Effector memory CD8-positive, alpha-beta T cell (primary cell): ENCODE data around the gene ZBTB20.

Experiments used
- ATAC-seq: fragments of 150-1000 bp; cut with Tn5 transposase; replicated peaks from 2 replicates; pipeline ENCODE4 v1.10.0; 2021; ENCODE audit warnings: mild to moderate bottlenecking, moderate library complexity
- DNase-seq, 3 experiments: peaks; one replicate each; pipeline ENCODE4 v3.0.0; 2021
- H3K27ac Mint-ChIP-seq, 2 donors: one replicate each; pipeline ENCODE4 v1.8.0; 2022; ENCODE audit warnings: mild to moderate bottlenecking in 2 of 2, mixed read lengths in 2 of 2, moderate library complexity in 2 of 2
- H3K27me3 Mint-ChIP-seq, 2 donors: one replicate each; pipeline ENCODE4 v1.8.0; 2022; ENCODE audit warnings: mixed read lengths in 2 of 2
- H3K36me3 Mint-ChIP-seq: one replicate; pipeline ENCODE4 v1.8.0; 2022; ENCODE audit warnings: mild to moderate bottlenecking, moderate library complexity, mixed read lengths; ENCODE audit not compliant: insufficient read depth
- H3K4me1 Mint-ChIP-seq, 2 donors: one replicate each; pipeline ENCODE4 v1.8.0; 2022; ENCODE audit warnings: low read depth in 2 of 2, mixed read lengths in 2 of 2
- H3K4me3 Mint-ChIP-seq, 2 donors: one replicate each; pipeline ENCODE4 v1.8.0; 2022; ENCODE audit warnings: mild to moderate bottlenecking in 2 of 2, mixed read lengths in 2 of 2, moderate library complexity in 2 of 2
- H3K9me3 Mint-ChIP-seq, 2 donors: one replicate each; pipeline ENCODE4 v1.8.0; 2022; ENCODE audit warnings: mixed read lengths in 2 of 2

Gene ZBTB20

DNA sequence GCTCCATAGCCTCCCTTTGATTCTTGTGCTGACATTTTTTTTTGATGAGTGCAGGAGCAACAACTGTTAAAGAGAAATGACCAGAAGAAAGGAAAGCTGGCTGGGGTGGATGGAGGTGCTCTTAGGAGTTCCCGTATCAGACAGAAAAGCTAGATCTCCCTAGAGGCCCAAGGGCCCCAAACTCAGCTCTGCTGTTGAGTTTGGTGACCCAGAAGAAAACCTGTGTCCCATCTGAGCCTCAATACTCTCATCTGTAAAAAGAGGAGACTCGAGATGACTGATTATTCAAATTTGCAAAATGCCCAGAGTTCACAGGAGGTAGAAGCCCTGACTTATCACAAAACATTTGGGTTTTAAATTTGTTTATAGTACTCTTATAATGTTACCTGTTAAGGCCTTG lies 710.9 kb downstream of the ZBTB20 start:
- Mint-ChIP-seq H3K4me1 (peaks cover 4 to 5% of the 10 kb centered on the region in 2 donors), H3K4me3 (no peak overlapping the region), H3K27me3 (no peaks in the 10 kb centered on the region), H3K9me3 (no peaks in the 10 kb centered on the region), H3K27ac (no peak overlapping the region), H3K36me3 (no peaks in the 10 kb centered on the region)
- DNase-seq (no peak), ATAC-seq (no peak)

DNA sequence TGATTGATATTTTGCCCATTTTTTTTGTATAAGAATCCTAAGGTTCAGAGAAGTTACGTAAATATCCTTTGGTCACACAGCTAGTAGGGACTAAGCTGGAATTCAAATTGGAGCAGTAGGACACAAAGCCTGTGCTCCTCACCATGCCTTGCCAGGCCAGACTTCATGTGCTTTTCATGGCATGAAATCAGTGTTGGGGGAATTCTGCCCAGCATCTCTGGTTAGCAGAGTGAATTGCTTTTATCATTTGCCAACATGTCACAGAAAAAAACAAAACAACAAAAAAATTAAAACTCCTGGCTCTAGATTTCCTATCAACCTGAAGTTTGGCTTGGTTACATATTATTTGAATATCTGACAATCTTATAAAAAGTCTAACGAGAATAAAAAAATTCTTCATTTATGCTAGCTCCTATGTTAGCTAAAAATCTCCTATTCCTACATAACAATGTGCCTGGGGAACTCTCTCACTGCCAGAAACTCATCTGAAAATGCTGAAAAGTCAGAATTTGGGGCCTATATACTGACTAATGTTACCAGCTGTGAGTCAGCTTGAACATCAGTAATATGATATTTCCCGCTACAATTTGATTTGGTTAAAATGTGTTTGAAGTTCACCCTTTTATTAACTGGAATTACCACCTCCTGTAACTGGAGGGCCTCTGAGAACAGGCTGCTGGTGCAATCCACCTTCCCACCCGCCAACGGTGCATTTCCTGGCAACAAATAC lies 711.5 kb downstream of the ZBTB20 start:
- Mint-ChIP-seq H3K27ac (no peak overlapping the region), H3K36me3 (no peaks in the 10 kb centered on the region), H3K9me3 (no peaks in the 10 kb centered on the region), H3K4me1 (peaks cover 4 to 5% of the 10 kb centered on the region in 2 donors), H3K27me3 (no peaks in the 10 kb centered on the region), H3K4me3 (no peak overlapping the region)
- ATAC-seq (no peak), DNase-seq (no peak)

DNA sequence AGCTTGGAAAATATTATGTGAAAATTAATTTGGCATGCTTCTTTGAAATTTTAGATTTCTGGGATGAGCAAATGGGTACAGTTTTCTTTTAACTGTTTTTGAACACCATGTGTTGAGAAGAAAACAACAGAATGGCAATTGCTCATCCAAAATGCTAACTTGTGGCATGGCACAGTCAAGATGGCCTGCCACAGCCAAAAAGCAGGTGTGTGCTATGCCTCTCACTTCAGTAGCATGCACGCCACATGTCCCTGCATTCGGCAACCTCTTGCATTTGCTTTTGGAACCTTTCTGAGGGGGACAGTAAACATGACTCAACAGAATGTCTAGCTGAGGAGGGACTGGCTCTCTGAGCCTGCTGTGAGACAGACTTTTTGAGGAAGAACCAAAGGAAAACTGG lies 714.8 kb downstream of the ZBTB20 start:
- Mint-ChIP-seq H3K9me3 (no peaks in the 10 kb centered on the region), H3K4me1 (peaks cover 4 to 5% of the 10 kb centered on the region in 2 donors), H3K27me3 (no peaks in the 10 kb centered on the region), H3K36me3 (no peaks in the 10 kb centered on the region), H3K4me3 (no peak overlapping the region), H3K27ac (no peak overlapping the region)
- ATAC-seq (no peak), DNase-seq (no peak)

DNA sequence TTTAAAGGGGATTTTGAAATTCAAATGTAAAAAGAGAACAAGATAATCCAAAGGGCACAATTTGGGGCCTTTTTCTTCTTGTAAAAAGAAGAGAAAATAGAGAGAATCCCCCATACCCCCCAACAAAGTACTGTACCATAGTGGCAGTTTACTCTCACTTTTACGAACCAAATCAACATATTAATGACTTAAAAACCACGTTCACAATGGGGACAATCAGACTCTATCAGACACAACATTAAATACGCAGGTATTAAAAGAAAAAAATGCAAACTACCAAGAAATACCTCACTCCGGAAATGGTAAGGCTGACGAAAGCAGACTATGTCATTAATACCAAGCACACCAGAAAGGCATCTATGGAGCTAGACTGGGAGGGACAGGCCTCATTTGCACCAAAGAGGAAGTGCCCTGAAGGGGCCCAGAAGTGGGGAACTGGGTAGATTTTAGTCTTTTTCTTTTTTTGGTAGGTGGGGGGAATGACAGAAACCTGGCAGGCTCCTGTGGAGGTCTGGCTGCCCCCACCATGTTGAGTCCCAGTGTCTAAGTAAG lies 719.0 kb downstream of the ZBTB20 start:
- Mint-ChIP-seq H3K36me3 (no peaks in the 10 kb centered on the region), H3K4me3 (no peak overlapping the region), H3K27ac (no peak overlapping the region), H3K9me3 (no peaks in the 10 kb centered on the region), H3K27me3 (no peaks in the 10 kb centered on the region), H3K4me1 (peaks cover 0 to 4% of the 10 kb centered on the region in 2 donors)
- DNase-seq (no peak), ATAC-seq (peak; percentile 21)

DNA sequence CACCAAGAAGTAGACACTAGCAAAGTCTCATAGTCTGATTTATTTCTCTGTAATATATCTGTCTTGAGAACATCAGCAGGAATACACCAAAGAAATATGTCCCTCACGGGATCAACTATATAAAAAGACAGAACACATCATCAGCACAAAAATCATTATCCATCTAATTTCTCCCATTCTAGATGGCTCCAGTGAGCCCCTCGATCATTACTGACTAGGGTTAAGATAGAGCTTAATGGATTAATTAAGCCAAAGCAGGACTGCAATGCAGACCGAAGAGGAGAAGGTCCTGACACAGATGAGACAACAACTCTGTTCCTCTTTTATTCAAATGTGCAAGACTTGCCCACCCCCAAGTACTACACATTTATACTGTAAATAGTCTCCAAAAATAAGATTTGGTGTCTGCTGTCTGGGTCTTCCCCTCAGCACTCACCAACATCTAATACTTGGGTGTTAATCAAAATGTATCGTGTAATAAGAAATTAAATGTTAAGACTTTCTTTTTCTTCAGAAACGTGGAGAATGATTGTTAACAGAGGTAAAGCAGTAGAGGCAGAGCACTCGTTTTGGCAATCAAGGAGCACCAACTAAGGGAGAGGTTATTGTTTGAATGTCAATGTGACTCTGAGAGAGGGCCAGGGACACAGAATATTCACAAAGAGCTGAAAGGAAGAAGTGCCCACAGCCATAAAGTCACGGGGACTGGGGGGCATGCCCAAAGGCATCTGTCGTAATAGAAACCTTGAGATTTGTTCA lies 719.6 kb downstream of the ZBTB20 start:
- ATAC-seq, result no peak
- Mint-ChIP-seq H3K27me3 (no peaks in the 10 kb centered on the region), H3K4me3 (no peak overlapping the region), H3K9me3 (no peaks in the 10 kb centered on the region), H3K36me3 (no peaks in the 10 kb centered on the region), H3K4me1 (peaks cover 0 to 4% of the 10 kb centered on the region in 2 donors), H3K27ac (no peak overlapping the region)
- DNase-seq, result no peak

DNA sequence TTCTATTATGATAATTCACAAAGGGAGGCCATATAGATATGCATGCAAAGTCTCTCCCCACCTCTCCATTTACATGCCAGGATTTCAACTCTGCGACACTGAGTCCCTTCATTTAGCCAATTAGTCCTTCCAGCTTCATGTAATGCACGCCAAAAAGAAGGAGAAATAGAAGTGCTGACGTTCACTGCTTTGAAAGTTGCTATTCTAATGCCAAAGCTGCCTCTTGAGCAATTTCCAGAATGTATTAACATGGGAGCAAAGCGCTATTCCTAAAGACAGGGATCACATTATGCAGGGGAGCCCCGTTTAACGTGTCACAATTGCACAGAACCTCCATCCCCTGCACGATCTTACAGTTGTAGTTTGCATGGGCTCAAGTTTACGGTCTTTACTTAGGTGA lies 722.8 kb downstream of the ZBTB20 start:
- ATAC-seq (no peak), DNase-seq (no peak)
- no peaks in the 10 kb centered on the region for H3K9me3 Mint-ChIP-seq
- H3K4me3 Mint-ChIP-seq, result no peak overlapping the region
- no peak overlapping the region for H3K27ac Mint-ChIP-seq
- peaks cover 3% of the 10 kb centered on the region for H3K36me3 Mint-ChIP-seq
- H3K4me1 Mint-ChIP-seq, result no peaks in the 10 kb centered on the region
- no peaks in the 10 kb centered on the region for H3K27me3 Mint-ChIP-seq

DNA sequence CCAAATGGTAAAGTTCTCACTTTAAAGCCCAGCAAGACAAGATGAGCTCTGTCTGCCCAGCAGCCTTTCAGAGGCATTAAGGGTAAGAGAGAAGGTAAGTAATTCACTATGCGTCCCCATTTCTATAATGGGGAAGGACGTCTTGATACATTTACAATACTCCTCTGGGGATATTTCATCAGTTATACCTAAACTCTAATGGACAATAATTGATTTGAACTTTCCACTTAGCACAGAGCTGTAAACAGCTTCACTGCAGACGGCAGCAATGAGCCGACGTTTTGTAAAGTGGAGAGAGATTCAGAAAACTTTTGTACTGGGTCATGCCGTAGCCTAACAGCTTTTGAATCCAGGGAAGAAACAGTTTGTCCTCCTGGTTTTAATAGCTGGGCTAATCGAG lies 725.9 kb downstream of the ZBTB20 start:
- no peaks in the 10 kb centered on the region for H3K9me3 Mint-ChIP-seq
- H3K4me3 Mint-ChIP-seq, result no peak overlapping the region
- DNase-seq (no peak), ATAC-seq (no peak)
- peaks cover 6% of the 10 kb centered on the region for H3K36me3 Mint-ChIP-seq
- no peaks in the 10 kb centered on the region for H3K27me3 Mint-ChIP-seq
- H3K27ac Mint-ChIP-seq, result no peak overlapping the region
- no peaks in the 10 kb centered on the region for H3K4me1 Mint-ChIP-seq

DNA sequence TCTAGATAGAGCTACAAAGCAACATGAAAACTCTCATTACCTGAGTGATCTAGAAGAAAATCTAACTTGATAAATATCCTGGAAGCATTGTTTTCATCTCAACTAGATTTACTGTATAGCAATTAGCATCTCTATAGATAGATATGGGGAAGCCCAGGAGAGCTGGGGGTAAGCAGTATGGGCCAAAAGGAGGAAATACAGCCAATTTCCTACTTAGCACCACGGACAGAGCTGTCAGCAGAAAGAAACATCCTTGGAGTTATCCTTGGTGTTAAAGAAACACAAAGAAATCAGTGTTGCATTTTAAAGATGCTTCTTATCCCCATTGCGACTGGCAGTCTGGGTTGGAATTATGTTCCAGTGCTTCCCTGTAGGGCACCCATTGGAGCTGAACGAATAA lies 727.0 kb downstream of the ZBTB20 start:
- ATAC-seq, result no peak
- DNase-seq, result no peak
- H3K27me3 Mint-ChIP-seq, result no peaks in the 10 kb centered on the region
- peak overlapping the region in 1 of 2 donors; percentile 49 for H3K27ac Mint-ChIP-seq
- no peaks in the 10 kb centered on the region for H3K9me3 Mint-ChIP-seq
- H3K4me1 Mint-ChIP-seq, result no peaks in the 10 kb centered on the region
- H3K4me3 Mint-ChIP-seq, result no peak overlapping the region
- peaks cover 6% of the 10 kb centered on the region for H3K36me3 Mint-ChIP-seq

DNA sequence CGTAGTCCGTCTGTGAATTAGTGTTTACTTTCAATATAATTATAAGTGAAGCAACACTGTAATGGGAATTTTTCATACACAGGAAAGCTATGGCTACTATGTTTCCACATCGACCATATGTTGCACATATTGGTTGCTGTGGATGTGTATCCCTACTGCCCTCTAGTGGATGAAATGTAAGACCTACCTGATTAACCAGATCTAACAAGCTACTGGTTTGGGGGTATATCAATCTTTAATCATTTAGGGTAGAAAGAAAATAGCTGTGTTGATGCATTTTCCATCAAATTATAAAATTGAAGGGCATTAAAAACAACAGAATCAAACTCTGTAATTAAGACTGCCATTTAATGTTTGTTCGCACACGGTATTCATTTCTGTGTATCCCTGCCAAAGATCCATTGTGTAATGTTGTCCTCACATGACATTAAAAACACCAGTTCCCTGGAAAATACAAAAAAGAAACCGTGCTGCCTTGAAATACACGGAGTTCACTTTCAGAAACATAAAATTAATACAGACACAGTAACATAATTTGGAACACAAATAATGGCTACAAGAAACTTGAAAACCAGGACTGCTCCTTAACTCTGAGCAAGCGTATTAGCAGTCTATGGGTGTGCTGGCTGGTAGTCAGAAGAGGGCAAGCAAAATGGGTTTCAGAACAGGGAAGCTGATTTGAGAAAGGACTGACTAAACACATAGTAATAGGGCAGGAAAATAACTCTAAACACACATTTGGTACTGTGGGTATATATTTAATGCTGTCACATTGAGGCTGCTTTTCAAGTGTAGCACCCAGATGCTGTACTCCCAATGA lies 728.2 kb downstream of the ZBTB20 start:
- DNase-seq, result peak in 2 of 3 experiments; percentile 2 to 5
- H3K4me3 Mint-ChIP-seq, result no peak overlapping the region

DNA sequence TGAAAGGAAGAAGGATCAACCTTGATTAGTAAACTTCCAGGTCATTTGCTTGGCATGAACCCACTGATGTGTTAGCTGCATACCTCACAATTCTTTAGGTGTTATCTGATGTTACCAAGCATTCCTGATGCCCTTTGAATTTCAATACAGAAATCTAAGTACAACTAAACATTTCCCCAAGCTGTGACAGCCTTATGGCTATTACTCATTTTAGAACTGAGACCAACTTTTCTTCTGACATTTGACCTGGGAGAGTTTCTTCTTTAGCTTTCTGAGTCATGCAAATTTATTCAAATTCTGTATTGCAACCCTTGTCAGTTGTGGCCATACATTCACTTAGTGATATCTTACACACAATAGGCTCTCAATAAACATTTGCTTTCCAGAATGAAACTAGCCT lies 729.0 kb downstream of the ZBTB20 start:
- H3K27me3 Mint-ChIP-seq, result no peaks in the 10 kb centered on the region
- no peak for DNase-seq

More for the DNA sequence above, 728.2 kb downstream of the ZBTB20 start:
- Mint-ChIP-seq H3K36me3 (peaks cover 6% of the 10 kb centered on the region), H3K27me3 (no peaks in the 10 kb centered on the region), H3K9me3 (no peaks in the 10 kb centered on the region), H3K27ac (no peak overlapping the region), H3K4me1 (no peaks in the 10 kb centered on the region)
- ATAC-seq, result peak; percentile 94

DNA sequence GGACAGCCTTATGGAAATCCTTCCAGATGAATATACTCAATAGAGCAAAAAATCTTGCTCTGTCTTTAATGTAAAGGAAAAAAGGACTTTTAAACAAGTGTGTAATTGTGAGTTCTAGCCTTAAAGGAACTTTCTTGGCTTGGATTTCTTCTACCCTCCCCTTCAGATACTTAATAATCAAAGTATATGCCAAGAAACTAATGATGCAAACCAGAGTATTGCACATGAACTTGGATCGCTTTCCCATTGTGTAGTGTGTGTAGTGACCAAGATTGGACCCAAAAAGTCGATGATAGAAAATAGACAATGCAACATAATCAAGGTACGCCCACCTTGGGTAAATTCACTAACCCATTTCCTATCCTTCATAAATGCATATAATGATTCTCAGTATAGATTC lies 729.4 kb downstream of the ZBTB20 start:
- Mint-ChIP-seq H3K27ac (no peak overlapping the region), H3K27me3 (no peaks in the 10 kb centered on the region), H3K36me3 (peaks cover 6% of the 10 kb centered on the region), H3K4me1 (peaks cover 1 to 2% of the 10 kb centered on the region in 2 donors), H3K9me3 (no peaks in the 10 kb centered on the region), H3K4me3 (no peak overlapping the region)
- DNase-seq, result no peak
- ATAC-seq, result no peak

More for the DNA sequence above, 729.0 kb downstream of the ZBTB20 start:
- Mint-ChIP-seq H3K36me3 (peaks cover 6% of the 10 kb centered on the region), H3K4me3 (no peak overlapping the region), H3K4me1 (no peaks in the 10 kb centered on the region), H3K9me3 (no peaks in the 10 kb centered on the region), H3K27ac (no peak overlapping the region)
- no peak for ATAC-seq

DNA sequence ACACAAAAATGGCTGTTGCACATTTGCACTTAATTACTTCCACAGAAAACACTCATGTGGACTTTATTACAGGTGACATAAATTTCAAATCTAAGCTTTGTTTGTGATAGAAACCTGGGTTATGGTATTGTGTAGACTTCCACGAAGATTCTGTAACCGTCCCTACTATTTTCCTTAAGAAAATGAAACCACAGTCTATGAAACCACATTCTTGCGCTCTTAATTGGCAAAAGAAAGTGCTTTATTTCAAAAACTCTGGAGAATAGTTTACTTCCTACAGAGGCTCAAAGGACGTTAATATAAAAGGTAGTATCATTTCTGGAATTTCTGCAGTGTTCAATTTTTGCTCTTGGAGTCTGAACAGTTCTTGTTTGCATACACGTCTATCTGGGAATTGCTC lies 729.8 kb downstream of the ZBTB20 start:
- Mint-ChIP-seq H3K27me3 (no peaks in the 10 kb centered on the region), H3K36me3 (peaks cover 6% of the 10 kb centered on the region), H3K9me3 (no peaks in the 10 kb centered on the region), H3K27ac (no peak overlapping the region), H3K4me1 (peaks cover 2 to 4% of the 10 kb centered on the region in 2 donors), H3K4me3 (no peak overlapping the region)
- ATAC-seq (no peak), DNase-seq (no peak)
